HG03095 (cell line): ENCODE measurements around the gene TTLL1.
"Not testable (repeated sequence)": the region's sequence is repeated elsewhere in the genome, so short reads cannot be mapped to it uniquely, and the experiment has no call there.

Experiments
- ATAC-seq: cut with Tn5 transposase; IDR thresholded peaks from one replicate; pipeline ENCODE4 v1.9.1; 2021; ENCODE audit warnings: moderate library complexity; ENCODE audit not compliant: unreplicated experiment

TTLL1 gene

GRCh38 chr22:43078522-43078921 lies 10.7 kb downstream of the TTLL1 start:
- no peak for ATAC-seq

DNA sequence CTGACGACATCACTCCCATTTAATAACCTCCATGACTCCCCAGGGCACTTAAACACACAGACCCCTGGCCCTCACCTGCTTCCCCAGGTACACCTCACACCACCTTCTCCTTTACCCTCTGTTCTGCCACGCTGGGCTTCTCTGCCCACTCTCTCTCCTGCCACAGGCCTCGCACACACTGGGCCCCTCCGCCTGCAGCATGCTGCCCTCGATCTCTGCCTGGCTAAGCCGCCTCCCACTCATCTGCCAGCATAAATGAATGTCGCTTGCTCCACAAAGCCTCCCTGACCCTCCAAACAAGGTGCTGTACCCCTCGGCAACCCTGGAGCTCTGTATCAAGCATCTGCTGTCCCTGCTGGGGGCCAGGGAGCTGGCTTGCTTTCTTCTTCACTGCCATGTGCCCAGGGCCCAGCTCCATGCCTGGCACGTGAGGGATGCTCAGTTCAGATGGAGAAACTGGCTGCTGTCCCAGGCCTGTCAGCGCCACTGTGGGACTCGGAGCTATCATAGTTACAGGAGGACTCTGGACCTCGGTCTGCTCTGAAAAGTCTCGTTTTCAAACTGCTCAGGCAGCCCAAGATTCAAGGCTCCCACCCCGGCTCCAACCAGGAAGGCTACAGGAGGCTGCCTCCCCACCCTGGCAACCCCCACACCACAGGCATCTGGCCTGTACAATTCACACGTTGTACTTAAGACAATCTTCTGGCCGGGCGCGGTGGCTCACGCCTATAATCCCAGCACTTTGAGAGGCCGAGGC lies 11.9 kb downstream of the TTLL1 start:
- ATAC-seq: no peak

DNA sequence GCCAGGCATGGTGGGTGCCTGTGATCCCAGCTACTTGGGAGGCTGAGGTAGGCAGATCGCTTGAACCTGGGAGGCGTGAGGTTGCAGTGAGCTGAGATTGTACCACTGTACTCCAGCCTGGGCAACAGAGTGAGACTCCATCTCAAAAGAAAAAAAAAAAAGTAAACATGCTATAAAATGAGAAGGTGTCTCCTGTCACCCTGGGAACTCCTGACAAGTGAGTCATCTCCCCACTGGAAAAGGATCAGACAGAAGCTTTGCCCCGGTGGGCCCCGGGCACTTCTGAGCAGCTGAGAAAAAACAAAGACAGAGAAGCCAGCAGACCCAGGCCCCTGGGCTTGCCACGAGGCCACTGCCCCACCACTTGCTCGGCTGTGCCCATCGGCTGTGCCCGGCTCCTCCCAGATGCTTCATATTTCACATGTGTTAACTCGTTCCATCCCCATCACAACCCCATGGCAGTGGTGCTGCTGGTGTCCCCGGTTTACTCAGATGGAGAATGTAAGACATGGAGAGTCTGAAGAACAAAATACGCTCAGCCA lies 22.3 kb downstream of the TTLL1 start:
- no peak for ATAC-seq

DNA sequence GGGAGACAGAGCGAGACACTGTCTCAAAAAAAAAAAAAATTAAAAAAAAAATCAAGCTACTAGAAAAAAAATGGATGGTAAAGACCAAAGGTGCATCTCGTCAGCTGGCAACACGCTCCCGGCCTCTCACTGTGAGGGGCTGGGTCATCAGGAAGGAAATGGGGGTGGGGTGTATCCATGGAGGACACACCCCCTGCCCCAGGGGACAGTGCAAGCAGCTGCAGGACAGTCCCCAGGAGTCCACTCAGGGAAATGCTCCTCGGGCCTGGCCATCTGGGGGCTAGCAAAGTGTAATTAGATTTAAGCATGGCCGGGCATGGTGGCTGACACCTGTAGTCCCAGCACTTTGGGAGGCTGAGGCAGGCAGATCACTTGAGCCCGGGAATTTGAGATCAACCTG lies 23.1 kb downstream of the TTLL1 start:
- ATAC-seq: no peak

GRCh38 chr22:43060183-43060582 lies 29.0 kb downstream of the TTLL1 start:
- ATAC-seq: no peak

DNA sequence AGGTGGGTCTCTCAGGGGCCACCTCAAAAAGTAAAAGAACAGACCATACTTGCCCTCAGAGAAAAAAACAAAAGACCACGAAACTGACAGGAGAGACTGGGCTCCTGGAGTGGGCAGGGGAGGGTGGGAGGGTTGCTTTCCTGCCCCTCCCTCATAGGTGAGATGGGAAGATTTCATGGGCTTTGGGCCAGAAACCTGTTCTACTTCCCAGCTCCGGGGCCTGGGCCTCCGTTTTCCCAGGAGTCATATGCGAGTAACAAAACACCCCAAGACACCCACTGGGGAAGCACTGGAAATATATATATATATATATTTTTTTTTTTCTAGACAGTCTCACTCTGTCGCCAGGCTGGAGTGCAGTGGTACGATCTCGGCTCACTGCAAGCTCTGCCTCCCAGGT lies 31.6 kb downstream of the TTLL1 start:
- ATAC-seq: no peak

DNA sequence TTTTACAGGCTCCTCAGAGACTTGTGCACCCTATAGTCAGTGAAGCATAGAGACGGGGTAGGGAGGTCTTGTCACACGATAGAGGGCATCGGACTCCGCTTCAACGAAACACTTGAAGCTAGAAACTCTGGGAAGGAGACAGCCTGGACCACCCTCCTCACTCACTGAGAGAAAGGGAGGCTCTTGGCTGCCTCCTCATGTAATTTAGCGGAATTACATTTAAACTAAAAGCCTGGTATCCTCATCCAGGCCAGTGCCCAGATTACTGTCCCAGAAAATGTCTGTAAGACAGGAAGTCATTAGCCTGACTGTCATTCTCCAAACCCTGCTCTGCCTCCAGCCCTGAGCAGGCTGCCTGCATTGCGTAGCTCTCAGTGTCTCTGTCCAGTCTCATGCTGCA lies 36.0 kb downstream of the TTLL1 start:
- ATAC-seq: no peak

DNA sequence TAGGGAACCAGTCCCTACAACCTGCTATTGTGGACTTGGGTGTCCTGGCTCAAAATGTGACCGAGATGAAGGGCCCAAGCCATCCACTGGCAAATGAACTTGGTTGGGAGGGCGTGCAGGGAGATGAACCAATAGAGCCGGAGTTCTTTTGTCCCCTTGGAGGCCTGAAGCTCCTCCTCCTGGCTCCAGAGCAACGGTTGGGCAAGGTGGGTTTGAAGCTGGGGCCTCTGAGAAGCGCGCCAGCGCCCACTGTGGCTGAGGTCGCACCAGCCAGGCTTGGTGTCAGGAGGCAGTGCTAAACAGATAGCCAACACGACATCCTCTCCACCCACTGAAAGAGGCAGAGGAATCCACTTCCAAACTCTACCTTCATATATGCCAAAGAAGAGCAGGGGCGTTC lies 38.2 kb downstream of the TTLL1 start:
- ATAC-seq: no peak

GRCh38 chr22:43047605-43048004 lies 41.6 kb downstream of the TTLL1 start:
- no peak for ATAC-seq

DNA sequence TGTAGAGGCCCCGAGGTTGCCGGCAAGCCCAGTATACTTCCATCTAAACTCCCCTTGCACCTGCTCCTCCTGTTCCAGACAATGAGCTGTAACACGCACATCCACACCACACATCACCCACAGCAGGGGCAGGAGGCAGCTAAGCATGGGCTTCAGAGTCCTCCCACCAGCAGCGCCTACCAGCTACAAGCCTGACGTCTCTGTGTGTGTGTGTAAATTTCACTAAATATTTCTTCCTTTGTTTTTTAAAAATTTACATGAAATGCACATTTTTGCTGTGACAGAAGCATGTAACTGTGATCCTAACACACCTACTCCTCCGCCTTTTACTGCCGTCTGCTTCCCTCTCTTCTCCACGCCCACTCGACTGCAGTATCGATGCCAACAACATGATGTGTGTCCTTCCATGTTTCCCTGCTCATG lies 44.9 kb downstream of the TTLL1 start:
- no peak for ATAC-seq

GRCh38 chr22:43042101-43042780 lies 47.0 kb downstream of the TTLL1 start:
- no peak for ATAC-seq

DNA sequence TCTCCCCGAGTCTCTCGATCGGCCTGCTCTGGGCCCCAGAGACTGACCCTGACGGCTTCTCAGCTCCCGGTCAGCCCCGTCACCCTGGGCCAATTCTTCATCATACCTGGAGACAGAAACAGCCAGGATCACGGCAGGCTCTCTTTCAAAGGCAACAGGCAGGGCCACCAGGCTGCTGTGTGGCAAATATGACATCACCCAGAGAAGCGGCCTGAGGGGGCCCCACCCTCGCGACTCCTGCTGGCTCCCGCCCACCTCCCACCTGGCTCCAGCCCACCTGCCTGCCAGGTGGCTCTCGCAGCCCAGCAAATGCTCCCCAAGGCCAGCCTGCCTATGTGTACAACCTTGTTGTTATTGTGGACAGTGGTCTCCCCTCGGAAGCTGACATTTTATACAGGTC lies 49.4 kb downstream of the TTLL1 start:
- no peak for ATAC-seq

DNA sequence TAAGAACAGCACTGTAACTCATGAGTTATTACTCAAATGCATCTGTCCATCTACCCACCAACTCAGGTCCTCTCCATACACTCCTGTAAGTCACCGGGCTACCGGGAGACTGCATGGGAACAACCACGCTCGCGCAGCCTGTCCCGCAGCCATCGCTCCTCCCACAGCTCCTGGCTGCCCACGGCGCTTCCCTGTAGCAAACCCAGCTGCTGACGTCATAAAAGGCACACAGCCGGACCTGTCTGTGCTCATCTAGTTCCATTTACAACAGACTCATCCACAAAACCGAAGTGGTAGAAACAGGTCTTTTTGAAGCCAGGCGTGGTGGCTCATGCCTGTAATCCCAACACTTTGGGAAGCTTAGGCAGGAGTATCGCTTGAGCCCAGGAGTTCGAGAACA lies 50.9 kb downstream of the TTLL1 start:
- no peak for ATAC-seq

GRCh38 chr22:43036282-43036829 lies 52.8 kb downstream of the TTLL1 start:
- no peak for ATAC-seq

DNA sequence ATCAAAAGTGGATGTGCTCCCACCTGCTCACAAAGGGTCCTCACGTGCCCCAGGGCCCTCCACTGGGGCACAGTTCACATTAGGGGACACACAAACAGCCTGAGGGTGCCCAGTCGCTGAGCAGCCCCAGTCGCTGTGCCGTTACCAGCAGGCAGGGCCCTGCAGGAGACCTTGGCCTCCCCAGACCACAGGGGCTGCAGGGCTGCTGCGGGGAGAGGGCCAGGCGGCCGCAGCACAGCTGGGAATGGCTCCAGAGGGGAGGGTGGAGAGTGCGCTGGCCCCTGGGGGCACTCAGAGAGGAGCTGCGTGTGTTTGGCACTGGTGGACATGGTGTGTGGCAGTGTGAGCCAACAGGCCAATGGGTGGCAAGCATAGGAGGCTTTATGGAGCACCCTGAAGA lies 53.9 kb downstream of the TTLL1 start:
- no peak for ATAC-seq

DNA sequence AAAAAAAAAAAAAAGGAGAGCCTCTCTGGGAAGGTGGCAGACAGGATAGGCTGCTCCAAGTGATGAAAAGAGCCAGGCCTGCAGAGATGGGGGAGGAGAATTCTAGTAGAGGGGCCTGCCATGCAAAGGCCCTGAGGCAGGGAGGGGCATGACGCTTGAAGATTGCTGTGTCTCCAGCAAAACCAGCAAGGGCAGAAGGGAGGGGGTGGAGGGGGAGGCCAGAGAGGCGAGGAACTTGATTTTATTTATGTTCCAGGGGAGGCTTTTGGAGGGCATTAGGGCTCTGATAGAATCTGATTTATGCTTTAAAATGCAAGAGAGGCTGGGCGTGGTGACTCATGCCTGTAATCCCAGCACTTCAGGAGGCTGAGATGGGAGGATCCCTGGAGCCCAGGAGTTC lies 57.6 kb downstream of the TTLL1 start:
- no peak for ATAC-seq

DNA sequence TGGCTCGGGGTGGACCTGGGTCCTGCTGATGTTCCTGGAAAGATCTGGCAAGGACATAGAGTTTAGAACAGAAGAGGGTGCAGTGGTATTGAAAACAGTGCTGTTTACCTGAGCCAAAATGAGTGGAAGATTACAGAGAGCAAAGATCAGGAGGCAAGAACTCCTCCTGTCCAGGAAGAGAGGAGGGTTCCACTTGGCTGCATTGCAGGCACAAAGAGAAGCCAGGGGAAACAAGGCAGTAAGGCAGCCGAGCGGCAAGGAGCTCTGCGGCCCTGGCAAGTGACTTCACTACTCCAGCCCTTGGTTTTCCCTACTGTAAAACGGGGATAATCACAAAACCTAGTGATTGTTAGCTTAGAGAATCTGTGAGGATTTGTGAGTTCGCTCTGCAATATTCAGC lies 70.6 kb downstream of the TTLL1 start:
- ATAC-seq: no peak

DNA sequence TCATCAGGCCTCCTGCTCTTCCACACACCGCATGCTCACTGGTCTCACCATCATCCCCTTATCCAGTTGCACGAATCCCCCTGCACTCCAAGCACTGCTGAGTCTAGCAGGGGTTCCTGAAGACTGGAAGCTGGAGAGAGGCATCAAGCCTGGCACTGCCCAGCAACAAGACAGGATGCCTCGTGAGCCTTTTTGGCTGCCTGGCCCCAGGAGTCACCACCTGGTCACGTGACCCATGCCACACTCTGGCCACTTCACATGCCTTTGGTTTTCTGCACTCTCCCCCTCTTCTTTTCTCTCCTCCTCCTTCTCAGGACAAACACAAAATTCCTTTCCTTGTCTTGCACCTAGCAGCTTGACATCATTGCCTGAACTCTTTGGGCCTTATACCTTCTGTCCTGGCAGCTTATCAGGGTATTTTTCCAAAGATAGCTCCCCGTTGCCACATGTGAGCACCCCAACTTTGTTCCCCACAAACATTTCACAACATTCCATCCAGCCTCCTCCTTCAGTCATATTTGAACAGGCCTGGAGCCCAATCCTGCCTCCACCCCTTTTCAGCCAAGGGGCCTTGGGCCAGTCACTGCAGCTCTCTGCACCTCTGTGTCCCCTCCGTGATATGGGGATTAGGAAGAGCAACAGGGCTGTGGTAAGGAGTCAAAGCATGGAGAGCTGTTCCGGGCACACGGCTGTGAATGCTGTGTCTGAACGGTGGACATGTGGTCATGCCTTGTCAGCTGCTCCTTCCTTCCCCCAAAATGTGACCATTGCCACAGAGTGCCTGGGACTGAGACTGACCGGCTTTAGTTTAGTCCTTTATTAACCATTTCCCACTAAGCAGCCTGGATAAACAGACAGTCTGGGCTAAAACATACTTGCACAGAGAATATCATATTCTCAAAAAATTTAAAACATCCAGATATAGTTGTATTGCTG lies 71.4 kb downstream of the TTLL1 start:
- no peak for ATAC-seq

DNA sequence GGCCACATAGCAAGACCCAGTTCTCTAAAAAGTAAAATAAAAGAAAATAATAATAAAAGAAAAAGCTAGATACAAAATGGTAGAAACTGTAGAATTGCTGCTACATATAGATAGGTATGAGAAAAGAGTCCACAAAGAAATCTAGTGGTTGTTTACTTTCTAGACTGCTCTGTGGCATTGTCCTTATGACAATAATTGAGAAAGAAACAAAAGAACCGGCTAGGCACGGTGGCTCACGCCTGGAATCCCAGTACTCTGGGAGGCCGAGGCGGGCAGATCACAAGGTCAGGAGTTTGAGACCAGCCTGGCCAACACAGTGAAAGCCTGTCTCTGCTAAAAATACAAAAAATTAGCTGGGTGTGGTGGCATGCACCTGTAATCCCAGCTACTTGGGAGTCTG lies 73.0 kb downstream of the TTLL1 start:
- not testable (repeated sequence) for ATAC-seq

DNA sequence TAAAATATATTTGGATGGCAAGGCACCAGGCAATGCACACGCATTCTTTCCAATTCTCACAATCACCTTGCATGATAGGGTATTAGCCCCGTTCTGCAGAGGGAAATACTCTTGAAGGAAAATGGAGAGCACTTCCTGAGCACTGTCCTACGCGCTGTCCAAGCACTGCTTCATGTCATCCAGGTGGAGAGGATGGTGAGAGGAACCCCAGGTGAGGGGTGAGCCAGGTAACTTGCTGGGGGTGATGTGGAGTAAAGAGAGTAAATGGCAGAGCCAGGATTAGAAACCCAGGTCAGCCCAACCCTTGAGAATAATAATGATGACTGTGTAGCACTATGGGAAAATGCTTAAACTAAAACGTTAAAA lies 73.5 kb downstream of the TTLL1 start:
- ATAC-seq: no peak
